ENCODE results near the gene CBFA2T2. TPM values are rescaled to one million over a fixed set of nuclear protein-coding genes. Genes with fewer than 3 reads are reported as not detected.
"Not testable (repeated sequence)": the region's sequence is repeated elsewhere in the genome, so short reads cannot be mapped to it uniquely, and the experiment has no call there.

Gene CBFA2T2
- total and polyA plus RNA-seq, 2 donors (not counting 3 experiments of a cell fraction or from before 2014, with no cell fraction given) = 10.7 to 12.1 TPM

- no peaks in the 10 kb centered on the region for H3K36me3 ChIP-seq (ENCODE audit: control insufficient read depth in 2 of 2, extremely low read depth in 1 of 2, insufficient read depth in 2 of 2, low read length in 2 of 2)
- peaks cover 6% of the 10 kb centered on the region for H3K4me1 ChIP-seq (ENCODE audit: control insufficient read depth, extremely low read depth, insufficient read depth, low read length)
- no TSS peak for BruUV-seq (replicated peaks)
- peaks cover 2% of the 10 kb centered on the region for H3K79me2 ChIP-seq (ENCODE audit: control insufficient read depth, insufficient read depth, low read length)
- intact Hi-C loops (cut with micrococcal nuclease) (no loop called here), dilution Hi-C loops (cut with MboI; ENCODE audit: extremely low pct_ligation_motif_present, low sequenced_read_pairs) (no loop called here)
- POLR2A ChIA-PET = no interaction called here
- DNase-seq (ENCODE audit: low read depth, low spot score) (no peak), FAIRE-seq (no peak)
- no peak overlapping the region for H2AFZ ChIP-seq (ENCODE audit: low read depth, low read length)
- H3K9me1 ChIP-seq (replicated peaks; ENCODE audit: control insufficient read depth, extremely low read depth, insufficient read depth, low read length) = no peaks in the 10 kb centered on the region
- no peaks in the 10 kb centered on the region for H4K20me1 ChIP-seq (replicated peaks; ENCODE audit: control insufficient read depth, extremely low read depth, insufficient read depth, low read length)
- no peak overlapping the region for H3K27ac ChIP-seq (ENCODE audit: insufficient read depth, low read depth, low read length)
- H3K4me2 ChIP-seq (ENCODE audit: insufficient read depth, low read length) = no peak overlapping the region
- no peaks in the 10 kb centered on the region for H3K27me3 ChIP-seq (ENCODE audit: control insufficient read depth in 2 of 2, insufficient read depth in 2 of 2, low read length in 2 of 2)
- CTCF ChIA-PET = interaction anchor here (0.6 to 1.2 kb wide), 2 partner anchors 9 to 165 kb away, joined by 3 read pairs; no protein-coding TSS in a partner anchor
- H3K9ac ChIP-seq (replicated peaks; ENCODE audit: extremely low read depth, insufficient read depth, low read length) = no peak overlapping the region
- no peaks in the 10 kb centered on the region for H3K9me3 ChIP-seq (replicated peaks; ENCODE audit: control insufficient read depth, insufficient read depth, low read length)
- no peak for TF ChIP-seq MYC (IDR thresholded peaks at IDR 0.05; ENCODE audit: low read depth, low read length)
- no peak for TF ChIP-seq POLR2A (IDR thresholded peaks at IDR 0.05; ENCODE audit: low read depth, low read length)
- TF ChIP-seq POLR2AphosphoS5 (IDR thresholded peaks at IDR 0.05; ENCODE audit: insufficient read depth, low read depth, low read length) = no peak
- no peak for TF ChIP-seq MAX (IDR thresholded peaks at IDR 0.05; ENCODE audit: insufficient read depth, insufficient read length)
- no peak for TF ChIP-seq GATA2 (IDR thresholded peaks at IDR 0.05; ENCODE audit: insufficient read depth, insufficient read length, low read depth, low read length)
- no peak for TF ChIP-seq JUN (IDR thresholded peaks at IDR 0.05; ENCODE audit: borderline replicate concordance, insufficient read depth, insufficient read length, low read depth)
- TF ChIP-seq FOS (IDR thresholded peaks at IDR 0.05; ENCODE audit: borderline replicate concordance, insufficient read depth, low read length) = no peak
- TF ChIP-seq, protein P1, sequence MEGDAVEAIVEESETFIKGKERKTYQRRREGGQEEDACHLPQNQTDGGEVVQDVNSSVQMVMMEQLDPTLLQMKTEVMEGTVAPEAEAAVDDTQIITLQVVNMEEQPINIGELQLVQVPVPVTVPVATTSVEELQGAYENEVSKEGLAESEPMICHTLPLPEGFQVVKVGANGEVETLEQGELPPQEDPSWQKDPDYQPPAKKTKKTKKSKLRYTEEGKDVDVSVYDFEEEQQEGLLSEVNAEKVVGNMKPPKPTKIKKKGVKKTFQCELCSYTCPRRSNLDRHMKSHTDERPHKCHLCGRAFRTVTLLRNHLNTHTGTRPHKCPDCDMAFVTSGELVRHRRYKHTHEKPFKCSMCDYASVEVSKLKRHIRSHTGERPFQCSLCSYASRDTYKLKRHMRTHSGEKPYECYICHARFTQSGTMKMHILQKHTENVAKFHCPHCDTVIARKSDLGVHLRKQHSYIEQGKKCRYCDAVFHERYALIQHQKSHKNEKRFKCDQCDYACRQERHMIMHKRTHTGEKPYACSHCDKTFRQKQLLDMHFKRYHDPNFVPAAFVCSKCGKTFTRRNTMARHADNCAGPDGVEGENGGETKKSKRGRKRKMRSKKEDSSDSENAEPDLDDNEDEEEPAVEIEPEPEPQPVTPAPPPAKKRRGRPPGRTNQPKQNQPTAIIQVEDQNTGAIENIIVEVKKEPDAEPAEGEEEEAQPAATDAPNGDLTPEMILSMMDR (IDR thresholded peaks at IDR 0.05; ENCODE audit: extremely low read depth in 1 of 2, insufficient read depth in 1 of 2, low read depth in 1 of 2, low read length in 2 of 2) = no peak
- no peak for TF ChIP-seq EZH2 (IDR thresholded peaks at IDR 0.05; ENCODE audit: borderline replicate concordance, low read depth, low read length, severe bottlenecking)
- H3K4me3 ChIP-seq (replicated peaks in 1 of 3; ENCODE audit: insufficient read depth in 1 of 3, low read depth in 1 of 3, low read length in 3 of 3) = no peak overlapping the region
These were observed 1.7 kb upstream of the CBFA2T2 start for GRCh38 chr20:33488201-33488600.

- peak overlapping the region; percentile 79 for H3K27ac ChIP-seq (ENCODE audit: insufficient read depth, low read depth, low read length)
- not testable (repeated sequence) for H2AFZ ChIP-seq (ENCODE audit: low read depth, low read length)
These were observed 1.0 kb upstream of the CBFA2T2 start for GRCh38 chr20:33488661-33489494.

More at GRCh38 chr20:33488661-33489494, 1.0 kb upstream of the CBFA2T2 start:
- H4K20me1 ChIP-seq (replicated peaks; ENCODE audit: control insufficient read depth, extremely low read depth, insufficient read depth, low read length); DNase-seq (ENCODE audit: low read depth, low spot score); intact Hi-C loops (cut with micrococcal nuclease); H3K9me1 ChIP-seq (replicated peaks; ENCODE audit: control insufficient read depth, extremely low read depth, insufficient read depth, low read length); BruUV-seq (replicated peaks); H3K27me3 ChIP-seq (ENCODE audit: control insufficient read depth in 2 of 2, insufficient read depth in 2 of 2, low read length in 2 of 2); H3K79me2 ChIP-seq (ENCODE audit: control insufficient read depth, insufficient read depth, low read length); dilution Hi-C loops (cut with MboI; ENCODE audit: extremely low pct_ligation_motif_present, low sequenced_read_pairs); H3K36me3 ChIP-seq (ENCODE audit: control insufficient read depth in 2 of 2, extremely low read depth in 1 of 2, insufficient read depth in 2 of 2, low read length in 2 of 2); H3K9me3 ChIP-seq (replicated peaks; ENCODE audit: control insufficient read depth, insufficient read depth, low read length); H3K4me1 ChIP-seq (ENCODE audit: control insufficient read depth, extremely low read depth, insufficient read depth, low read length): not testable (repeated sequence)
- FAIRE-seq = peak; percentile 35
- Histone ChIP-seq H3K9ac (replicated peaks; ENCODE audit: extremely low read depth, insufficient read depth, low read length) (peak overlapping the region; percentile 84), H3K4me3 (replicated peaks in 1 of 3; ENCODE audit: insufficient read depth in 1 of 3, low read depth in 1 of 3, low read length in 3 of 3) (peak overlapping the region in 1 of 3 experiments; percentile 79), H3K4me2 (ENCODE audit: insufficient read depth, low read length) (peak overlapping the region; percentile 88)
- POLR2A ChIA-PET = interaction anchor here (0.8 to 0.9 kb wide), 2 partner anchors 66 to 178 kb away, joined by 3 to 4 read pairs; partner anchors contain the start of gene ACTL10
- CTCF ChIA-PET = interaction anchor here (0.6 to 1.5 kb wide), 6 partner anchors 10 to 179 kb away, joined by 3 to 4 read pairs (median 3); partner anchors contain the start of gene ACTL10
